Suppressor macrophage (primary cell): ENCODE data around the gene USP1.

Experiments used
- DNase-seq, 4 experiments: peaks; one replicate each; pipeline ENCODE4 v3.0.0-alpha.2; 2020 to 2022

USP1 gene

GRCh38 chr1:62426237-62426636, 10.6 kb upstream of the USP1 start:
- peak; percentile 19 to 54 (median 49) for DNase-seq

- DNase-seq, result no peak
These were observed 10.1 kb upstream of the USP1 start for GRCh38 chr1:62426794-62427193.

- no peak for DNase-seq
These were observed 8.5 kb upstream of the USP1 start for GRCh38 chr1:62428351-62428750.

GRCh38 chr1:62429581-62429980, 7.3 kb upstream of the USP1 start:
- DNase-seq, result no peak

GRCh38 chr1:62433861-62434617, 2.8 kb upstream of the USP1 start:
- no peak for DNase-seq

- no peak for DNase-seq
These were observed 2.2 kb upstream of the USP1 start for GRCh38 chr1:62434618-62435001.

- DNase-seq, result peak in 1 of 4 experiments; percentile 81
These were observed 1.4 kb upstream of the USP1 start for GRCh38 chr1:62435231-62436038.

- DNase-seq, result peak in 3 of 4 experiments; percentile 99
These were observed 797 bp upstream of the USP1 start for GRCh38 chr1:62436039-62436465.

GRCh38 chr1:62437273-62437940, 558 bp downstream of the USP1 start:
- peak in 3 of 4 experiments; percentile 33 to 49 (median 40) for DNase-seq

- DNase-seq, result peak in 3 of 4 experiments; percentile 5 to 20 (median 16)
These were observed 1.3 kb downstream of the USP1 start for GRCh38 chr1:62438163-62438562.

- no peak for DNase-seq
These were observed 3.0 kb downstream of the USP1 start for GRCh38 chr1:62439652-62440371.

GRCh38 chr1:62444701-62445100, 7.9 kb downstream of the USP1 start:
- no peak for DNase-seq

- DNase-seq, result no peak
These were observed 11.5 kb downstream of the USP1 start for GRCh38 chr1:62448221-62448933.

- no peak for DNase-seq
These were observed 13.5 kb downstream of the USP1 start for GRCh38 chr1:62450301-62450700.

GRCh38 chr1:62452951-62453350, 16.1 kb downstream of the USP1 start:
- DNase-seq, result no peak

- DNase-seq, result peak in 2 of 4 experiments; percentile 13 to 16
These were observed 21.1 kb downstream of the USP1 start for GRCh38 chr1:62457955-62458354.

GRCh38 chr1:62462370-62462769, 25.5 kb downstream of the USP1 start:
- DNase-seq, result no peak

GRCh38 chr1:62467092-62467491, 30.2 kb downstream of the USP1 start:
- DNase-seq, result no peak

GRCh38 chr1:62476525-62477219, 39.8 kb downstream of the USP1 start:
- no peak for DNase-seq

GRCh38 chr1:62481681-62482080, 44.8 kb downstream of the USP1 start:
- DNase-seq, result no peak

GRCh38 chr1:62484824-62485468, 48.1 kb downstream of the USP1 start:
- peak in 1 of 4 experiments; percentile 1 for DNase-seq
